HG03342 (cell line): ENCODE results near the gene SLC1A3.
"Not testable (repeated sequence)": the region's sequence is repeated elsewhere in the genome, so short reads cannot be mapped to it uniquely, and the experiment has no call there.

Experiments used
- ATAC-seq: cut with Tn5 transposase; IDR thresholded peaks from one replicate; pipeline ENCODE4 v1.9.1; 2021; ENCODE audit warnings: mild to moderate bottlenecking, moderate library complexity; ENCODE audit not compliant: unreplicated experiment

Gene SLC1A3

GRCh38 chr5:36630201-36631145 is 24.1 kb downstream of the SLC1A3 start:
- ATAC-seq, result no peak

GRCh38 chr5:36631154-36631553 is 24.7 kb downstream of the SLC1A3 start:
- no peak for ATAC-seq

GRCh38 chr5:36631620-36632362 is 25.4 kb downstream of the SLC1A3 start:
- no peak for ATAC-seq

GRCh38 chr5:36632363-36632664 is 25.9 kb downstream of the SLC1A3 start:
- no peak for ATAC-seq

- no peak for ATAC-seq
Observed at GRCh38 chr5:36635721-36636390, 29.4 kb downstream of the SLC1A3 start.

- ATAC-seq, result no peak
Observed at GRCh38 chr5:36637101-36637500, 30.7 kb downstream of the SLC1A3 start.

GRCh38 chr5:36637516-36637915 is 31.1 kb downstream of the SLC1A3 start:
- ATAC-seq, result no peak

- no peak for ATAC-seq
Observed at GRCh38 chr5:36638056-36638455, 31.6 kb downstream of the SLC1A3 start.

- no peak for ATAC-seq
Observed at GRCh38 chr5:36640949-36641348, 34.5 kb downstream of the SLC1A3 start.

- ATAC-seq, result no peak
Observed at GRCh38 chr5:36641431-36641830, 35.0 kb downstream of the SLC1A3 start.

- ATAC-seq, result no peak
Observed at GRCh38 chr5:36642089-36642488, 35.7 kb downstream of the SLC1A3 start.

GRCh38 chr5:36643162-36643561 is 36.8 kb downstream of the SLC1A3 start:
- ATAC-seq, result no peak

- ATAC-seq, result not testable (repeated sequence)
Observed at GRCh38 chr5:36643841-36644240, 37.4 kb downstream of the SLC1A3 start.

- ATAC-seq, result no peak
Observed at GRCh38 chr5:36644727-36645126, 38.3 kb downstream of the SLC1A3 start.

GRCh38 chr5:36646100-36646499 is 39.7 kb downstream of the SLC1A3 start:
- ATAC-seq, result no peak

- no peak for ATAC-seq
Observed at GRCh38 chr5:36646507-36647023, 40.2 kb downstream of the SLC1A3 start.

- no peak for ATAC-seq
Observed at GRCh38 chr5:36647046-36647445, 40.6 kb downstream of the SLC1A3 start.

- no peak for ATAC-seq
Observed at GRCh38 chr5:36648426-36648825, 42.0 kb downstream of the SLC1A3 start.

GRCh38 chr5:36651761-36652685 is 45.6 kb downstream of the SLC1A3 start:
- ATAC-seq, result no peak

- ATAC-seq, result no peak
Observed at GRCh38 chr5:36653044-36653705, 46.8 kb downstream of the SLC1A3 start.
